A204.1 (cell line): ENCODE measurements around the gene C14orf132.

Experiments used
- FAIRE-seq: peaks from 2 replicates; lab custom pipeline; 2012; peaks lifted over from hg19 to GRCh38; lab: Jason Lieb, UNC

Gene C14orf132

GRCh38 chr14:96100161-96101064 lies 61.3 kb downstream of the C14orf132 start:
- no peak for FAIRE-seq

GRCh38 chr14:96102081-96102856 lies 63.1 kb downstream of the C14orf132 start:
- FAIRE-seq = no peak

GRCh38 chr14:96103075-96103474 lies 63.9 kb downstream of the C14orf132 start:
- no peak for FAIRE-seq

GRCh38 chr14:96103560-96104460 lies 64.6 kb downstream of the C14orf132 start:
- no peak for FAIRE-seq

- FAIRE-seq = no peak
Observed at GRCh38 chr14:96104469-96105057, 65.4 kb downstream of the C14orf132 start.

- FAIRE-seq = no peak
Observed at GRCh38 chr14:96105089-96105925, 66.1 kb downstream of the C14orf132 start.

GRCh38 chr14:96105926-96106441 lies 66.8 kb downstream of the C14orf132 start:
- FAIRE-seq = no peak

GRCh38 chr14:96106891-96107290 lies 67.7 kb downstream of the C14orf132 start:
- FAIRE-seq = no peak

GRCh38 chr14:96108061-96108795 lies 69.1 kb downstream of the C14orf132 start:
- no peak for FAIRE-seq

GRCh38 chr14:96108911-96109310 lies 69.7 kb downstream of the C14orf132 start:
- FAIRE-seq = no peak

- no peak for FAIRE-seq
Observed at GRCh38 chr14:96109596-96110355, 70.6 kb downstream of the C14orf132 start.

- FAIRE-seq = no peak
Observed at GRCh38 chr14:96112032-96112431, 72.9 kb downstream of the C14orf132 start.

GRCh38 chr14:96114002-96114401 lies 74.8 kb downstream of the C14orf132 start:
- no peak for FAIRE-seq

GRCh38 chr14:96117101-96117897 lies 78.1 kb downstream of the C14orf132 start:
- FAIRE-seq = no peak

GRCh38 chr14:96117960-96118359 lies 78.8 kb downstream of the C14orf132 start:
- FAIRE-seq = no peak

- no peak for FAIRE-seq
Observed at GRCh38 chr14:96118391-96118790, 79.2 kb downstream of the C14orf132 start.

- no peak for FAIRE-seq
Observed at GRCh38 chr14:96119947-96120346, 80.8 kb downstream of the C14orf132 start.

GRCh38 chr14:96120392-96120791 lies 81.2 kb downstream of the C14orf132 start:
- no peak for FAIRE-seq
